ENCODE measurements around the gene COL6A3.

GRCh38 chr2:237438080-237438940 lies 24.3 kb upstream of the COL6A3 start:
- TF ChIP-seq, protein P1, sequence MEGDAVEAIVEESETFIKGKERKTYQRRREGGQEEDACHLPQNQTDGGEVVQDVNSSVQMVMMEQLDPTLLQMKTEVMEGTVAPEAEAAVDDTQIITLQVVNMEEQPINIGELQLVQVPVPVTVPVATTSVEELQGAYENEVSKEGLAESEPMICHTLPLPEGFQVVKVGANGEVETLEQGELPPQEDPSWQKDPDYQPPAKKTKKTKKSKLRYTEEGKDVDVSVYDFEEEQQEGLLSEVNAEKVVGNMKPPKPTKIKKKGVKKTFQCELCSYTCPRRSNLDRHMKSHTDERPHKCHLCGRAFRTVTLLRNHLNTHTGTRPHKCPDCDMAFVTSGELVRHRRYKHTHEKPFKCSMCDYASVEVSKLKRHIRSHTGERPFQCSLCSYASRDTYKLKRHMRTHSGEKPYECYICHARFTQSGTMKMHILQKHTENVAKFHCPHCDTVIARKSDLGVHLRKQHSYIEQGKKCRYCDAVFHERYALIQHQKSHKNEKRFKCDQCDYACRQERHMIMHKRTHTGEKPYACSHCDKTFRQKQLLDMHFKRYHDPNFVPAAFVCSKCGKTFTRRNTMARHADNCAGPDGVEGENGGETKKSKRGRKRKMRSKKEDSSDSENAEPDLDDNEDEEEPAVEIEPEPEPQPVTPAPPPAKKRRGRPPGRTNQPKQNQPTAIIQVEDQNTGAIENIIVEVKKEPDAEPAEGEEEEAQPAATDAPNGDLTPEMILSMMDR (conservative IDR thresholded peaks at IDR 0.05), result no peak
- TF ChIP-seq ZFX (IDR thresholded peaks at IDR 0.05), result no peak
